Psoas muscle (tissue), 8 donors: ENCODE results near the gene GSE1. TPM values are rescaled to one million over a fixed set of nuclear protein-coding genes. Genes with fewer than 3 reads are reported as not detected.
A peak's percentile ranks its signal among the peaks of the same experiment; 100 is the strongest.

ENCODE experiments used
- ATAC-seq, 4 donors: fragments of 200-7000 bp; cut with Tn5 transposase; one replicate each; pipeline ENCODE4 v1.9.1; 2020; ENCODE audit warnings: moderate library complexity in 3 of 4, mild to moderate bottlenecking in 2 of 4
- DNase-seq, 2 donors: peaks; one replicate each; pipeline ENCODE4 v3.0.0-alpha.2; 2020
- H3K27ac ChIP-seq: fragments of 200-600 bp; one replicate; pipeline ENCODE4 v1.8.0; 2022
- H3K27me3 ChIP-seq, 3 donors: fragments of 200-600 bp in 1 of 3; one replicate each; pipeline versions ENCODE4 v1.6.1 to v1.8.0; 2013 to 2022; ENCODE audit warnings: low read length in 2 of 3, mild to moderate bottlenecking in 2 of 3, moderate library complexity in 1 of 3; ENCODE audit not compliant: insufficient read depth in 3 of 3
- H3K36me3 ChIP-seq, 2 donors: fragments of 200-600 bp in 1 of 2; one replicate each; pipeline versions ENCODE4 v1.6.1 to v1.8.0; 2013 to 2022; ENCODE audit warnings: low read depth in 1 of 2, mild to moderate bottlenecking in 1 of 2, moderate library complexity in 1 of 2; ENCODE audit not compliant: insufficient read depth in 1 of 2
- H3K4me1 ChIP-seq: fragments of 200-600 bp; one replicate; pipeline ENCODE4 v1.8.0; 2022
- H3K4me3 ChIP-seq: fragments of 200-600 bp; one replicate; pipeline ENCODE4 v1.8.0; 2022; ENCODE audit warnings: mild to moderate bottlenecking
- H3K9me3 ChIP-seq: fragments of 200-600 bp; one replicate; pipeline ENCODE4 v1.8.0; 2022
- CTCF ChIP-seq: fragments of 200-600 bp; IDR thresholded peaks from one replicate; pipeline ENCODE4 v1.8.0; 2022; ENCODE audit warnings: antibody characterized with exemption
- WGBS, 3 donors: extraction: QIAGEN DNeasy Blood & Tissue Kit; methylation state at CpG; one replicate each; pipeline versions ENCODE4 v1.1.6 to v1.1.7; 2013; 5-methylcytosine and 5-hydroxymethylcytosine counted together
- intact Hi-C, 2 donors: fragments of 100-400 bp; cut with DNase I; formaldehyde crosslinking; loops; one replicate each; pipeline versions ENCODE4 v1.11.0 to v1.14.2; 2022
- polyA plus RNA-seq, 3 donors: library from polyadenylated mRNA; stranded (reverse); fragments of 200-250 nt; gene quantifications; one replicate each; pipeline ENCODE4 v1.2.3, GENCODE V29; 2013
- total RNA-seq, 4 donors: library from RNA; stranded (reverse); fragmentation: NEBNext Ultra II Directional in 2 of 4; extraction: Animal tissue kit (Norgen Biotek cat#: 25700) in 2 of 4; gene quantifications; one replicate each; pipeline versions ENCODE4 v1.2.1 to v1.2.4, GENCODE V29; 2021 to 2023
- donor health status: healthy with polysubstance abuse.
- donor health status: DM: no; HTN: no; CAD: no; lungs with moderate emphysema.
- donor health status: Bipolar disorder and iron deficiency.
- donor health status: healthy.
- donor health status: DM: yes; HTN: yes; CAD: no.
- donor health status: DM: no; HTN: no; CAD: no.
- donor health status: DM: no; HTN: no; CAD: no.
- donor health status: DM: yes; HTN: yes; CAD: no.

Gene GSE1
- total and polyA plus RNA-seq, 7 donors: 10.8 to 90.5 (median 47.0) TPM

GRCh38 chr16:85657267-85657650, 44.1 kb downstream of the GSE1 start:
- H3K36me3 ChIP-seq: peaks cover 0 to 74% of the 10 kb centered on the region in 2 donors
- intact Hi-C loops: no loop called here
- H3K4me1 ChIP-seq: peaks cover 13% of the 10 kb centered on the region
- no peak for TF ChIP-seq CTCF
- no peaks in the 10 kb centered on the region for H3K27me3 ChIP-seq
- DNase-seq (peak in 1 of 2 donors; percentile 39), ATAC-seq (no peak)
- no peak overlapping the region for H3K4me3 ChIP-seq
- WGBS, 3 donors: 86 to 94% (median 86%) methylated on average over 20 to 21 of the region's 21 CpGs
- peak overlapping the region; percentile 4 for H3K27ac ChIP-seq
- no peaks in the 10 kb centered on the region for H3K9me3 ChIP-seq

- Histone ChIP-seq H3K27ac (no peak overlapping the region), H3K36me3 (peaks cover 0 to 81% of the 10 kb centered on the region in 2 donors), H3K9me3 (no peaks in the 10 kb centered on the region), H3K4me1 (peaks cover 12% of the 10 kb centered on the region), H3K4me3 (no peak overlapping the region), H3K27me3 (no peaks in the 10 kb centered on the region)
- TF ChIP-seq CTCF: no peak
- DNase-seq (peak in 1 of 2 donors; percentile 30), ATAC-seq (no peak)
- WGBS, 3 donors: 87 to 93% (median 92%) methylated on average over 3 of the region's 3 CpGs
- intact Hi-C loops: loop anchor here in 1 of 2 donors (2.0 kb wide), 1 partner anchor 103 kb away; no protein-coding TSS in a partner anchor
Measured at GRCh38 chr16:85657996-85658395, 44.9 kb downstream of the GSE1 start.

- Histone ChIP-seq H3K27ac (peak overlapping the region; percentile 43), H3K36me3 (peaks cover 0 to 89% of the 10 kb centered on the region in 2 donors), H3K27me3 (no peaks in the 10 kb centered on the region), H3K9me3 (no peaks in the 10 kb centered on the region), H3K4me1 (peaks cover 12% of the 10 kb centered on the region), H3K4me3 (no peak overlapping the region)
- intact Hi-C loops: loop anchor here in 1 of 2 donors (2.0 kb wide), 1 partner anchor 102 kb away; no protein-coding TSS in a partner anchor
- DNase-seq (peak in 1 of 2 donors; percentile 53), ATAC-seq (no peak)
- WGBS, 3 donors: 92 to 94% (median 92%) methylated on average over 18 of the region's 18 CpGs
- TF ChIP-seq CTCF: no peak
Measured at GRCh38 chr16:85658504-85659326, 45.6 kb downstream of the GSE1 start.

- intact Hi-C loops: loop anchor here in 1 of 2 donors (2.0 kb wide), 1 partner anchor 101 kb away; no protein-coding TSS in a partner anchor
- TF ChIP-seq CTCF: no peak
- DNase-seq (peak in 1 of 2 donors; percentile 35), ATAC-seq (peak in 1 of 4 donors; percentile 1)
- Histone ChIP-seq H3K27ac (peak overlapping the region; percentile 43), H3K9me3 (no peaks in the 10 kb centered on the region), H3K27me3 (no peaks in the 10 kb centered on the region), H3K4me3 (no peak overlapping the region), H3K36me3 (peaks cover 0 to 90% of the 10 kb centered on the region in 2 donors), H3K4me1 (peaks cover 15% of the 10 kb centered on the region)
- WGBS, 3 donors: 71 to 89% (median 75%) methylated on average over 8 of the region's 8 CpGs
Measured at GRCh38 chr16:85659336-85659735, 46.2 kb downstream of the GSE1 start.
